Putamen (tissue), 1 donor: ENCODE measurements around the gene ANKRD36.
"Not testable (repeated sequence)": the region's sequence is repeated elsewhere in the genome, so short reads cannot be mapped to it uniquely, and the experiment has no call there.

Source experiments
- DNase-seq: peaks from one replicate; pipeline ENCODE4 v3.0.0-alpha.2; 2016; ENCODE audit warnings: low spot score

ANKRD36 gene

GRCh38 chr2:97113050-97113881, at the start of gene ANKRD36:
TSS of gene ANKRD36 (plus strand) at chr2:97113153. CDS start at chr2:97113740, 587 bp downstream.
- peak; percentile 89 for DNase-seq

GRCh38 chr2:97066030-97066429, 46.9 kb upstream of the ANKRD36 start:
- DNase-seq, result not testable (repeated sequence)

- DNase-seq, result no peak
Observed at GRCh38 chr2:97067279-97068004, 45.5 kb upstream of the ANKRD36 start.

GRCh38 chr2:97068074-97068473, 44.9 kb upstream of the ANKRD36 start:
- no peak for DNase-seq

GRCh38 chr2:97068722-97069121, 44.2 kb upstream of the ANKRD36 start:
- not testable (repeated sequence) for DNase-seq

GRCh38 chr2:97070915-97071314, 42.0 kb upstream of the ANKRD36 start:
- DNase-seq, result not testable (repeated sequence)

- DNase-seq, result not testable (repeated sequence)
Observed at GRCh38 chr2:97077213-97077612, 35.7 kb upstream of the ANKRD36 start.

- DNase-seq, result not testable (repeated sequence)
Observed at GRCh38 chr2:97080855-97081254, 32.1 kb upstream of the ANKRD36 start.

- not testable (repeated sequence) for DNase-seq
Observed at GRCh38 chr2:97082206-97082605, 30.7 kb upstream of the ANKRD36 start.

- not testable (repeated sequence) for DNase-seq
Observed at GRCh38 chr2:97083516-97083915, 29.4 kb upstream of the ANKRD36 start.

GRCh38 chr2:97085093-97085492, 27.9 kb upstream of the ANKRD36 start:
- not testable (repeated sequence) for DNase-seq

- DNase-seq, result not testable (repeated sequence)
Observed at GRCh38 chr2:97088706-97089105, 24.2 kb upstream of the ANKRD36 start.

GRCh38 chr2:97092946-97093345, 20.0 kb upstream of the ANKRD36 start:
- peak; percentile 7 for DNase-seq

- not testable (repeated sequence) for DNase-seq
Observed at GRCh38 chr2:97093983-97094771, 18.8 kb upstream of the ANKRD36 start.

- DNase-seq, result peak; percentile 57
Observed at GRCh38 chr2:97094772-97095611, 18.0 kb upstream of the ANKRD36 start, which contains the start of gene FAHD2B. TSS of gene FAHD2B (minus strand) at chr2:97094882. CDS start at chr2:97091706, 3,176 bp downstream.

GRCh38 chr2:97095661-97096060, 17.3 kb upstream of the ANKRD36 start:
- DNase-seq, result no peak

- DNase-seq, result not testable (repeated sequence)
Observed at GRCh38 chr2:97098786-97099372, 14.1 kb upstream of the ANKRD36 start.

- DNase-seq, result not testable (repeated sequence)
Observed at GRCh38 chr2:97106878-97107277, 6.1 kb upstream of the ANKRD36 start.

- not testable (repeated sequence) for DNase-seq
Observed at GRCh38 chr2:97111246-97111645, 1.7 kb upstream of the ANKRD36 start.

GRCh38 chr2:97112320-97113049, 468 bp upstream of the ANKRD36 start:
- DNase-seq, result peak; percentile 67
